Panc1 (cell line): ENCODE measurements around the gene SERTM1. TPM values are rescaled to one million over a fixed set of nuclear protein-coding genes. Genes with fewer than 3 reads are reported as not detected.

Source experiments
- ATAC-seq: fragments of 200-7000 bp; cut with Tn5 transposase; 2 replicates; pipeline ENCODE4 v1.9.1; 2020; ENCODE audit warnings: mild to moderate bottlenecking, moderate library complexity
- BruUV-seq: library from RNA; stranded (reverse); fragments of 400-500 nt; replicated peaks from 2 replicates; lab custom pipeline; 2021; lab: Mats Ljungman, UMichigan
- CTCF ChIA-PET: fragments of 300-600 bp; sonication (Branson Sonifier 250); formaldehyde crosslinking; loops from one replicate; lab custom pipeline; 2022; ENCODE audit warnings: antibody characterized with exemption; lab: Charles Lee
- POLR2A ChIA-PET: fragments of 300-600 bp; sonication (Branson Sonifier 250); formaldehyde crosslinking; loops from one replicate; lab custom pipeline; 2022; ENCODE audit warnings: antibody characterized with exemption; lab: Charles Lee
- DNase-seq: peaks from one replicate; pipeline ENCODE4 v3.0.0-alpha.2; 2010; ENCODE audit warnings: low read depth, low spot score
- H3K27ac ChIP-seq: 2 replicates; pipeline ENCODE4 v1.5.1; 2011; ENCODE audit warnings: mild to moderate bottlenecking, low read length, inconsistent platforms
- H3K27me3 ChIP-seq: fragments of 200-500 bp; sonication (Bioruptor generic); 2 replicates; pipeline ENCODE4 v1.6.0; 2014; ENCODE audit warnings: low read length, inconsistent platforms; ENCODE audit not compliant: control insufficient read depth, insufficient read depth
- H3K36me3 ChIP-seq: fragments of 200-500 bp; sonication (Bioruptor generic); 2 replicates; pipeline ENCODE4 v1.5.1; 2014; ENCODE audit warnings: inconsistent platforms, mild to moderate bottlenecking, low read length, moderate library complexity; ENCODE audit not compliant: control insufficient read depth, insufficient read depth
- H3K4me1 ChIP-seq: 2 replicates; pipeline ENCODE4 v1.5.1; 2011; ENCODE audit warnings: inconsistent platforms, mild to moderate bottlenecking, low read length, moderate library complexity; ENCODE audit not compliant: control insufficient read depth, insufficient read depth
- H3K4me3 ChIP-seq, 2 experiments: 2 replicates each; pipeline ENCODE4 v1.5.1; 2011 to 2012; ENCODE audit warnings: low read depth in 2 of 2, low read length in 2 of 2, mild to moderate bottlenecking in 2 of 2, inconsistent platforms in 1 of 2, moderate library complexity in 1 of 2
- H3K9me3 ChIP-seq: fragments of 200-500 bp; sonication (Bioruptor generic); 2 replicates; pipeline ENCODE4 v1.5.1; 2014; ENCODE audit warnings: low read depth, mild to moderate bottlenecking, inconsistent platforms, low read length, moderate library complexity; ENCODE audit not compliant: control insufficient read depth, insufficient read depth
- POLR2AphosphoS5 ChIP-seq: IDR thresholded peaks from 2 replicates; pipeline ENCODE4 v1.6.1; 2012; ENCODE audit warnings: mild to moderate bottlenecking, low read depth, low read length, moderate library complexity
- SIN3A ChIP-seq: IDR thresholded peaks from 2 replicates; pipeline ENCODE4 v1.6.1; 2012; ENCODE audit warnings: low read depth, mild to moderate bottlenecking, low read length, moderate library complexity, borderline replicate concordance; ENCODE audit not compliant: insufficient read depth
- TCF7L2 ChIP-seq: IDR thresholded peaks from 2 replicates; pipeline ENCODE4 v1.6.1; 2011; ENCODE audit warnings: mild to moderate bottlenecking, low read depth, low read length, inconsistent platforms
- in situ Hi-C: cut with HindIII; loops from 2 replicates; pipeline ENCODE4 v1.10.0; 2016; ENCODE audit warnings: low sequenced_read_pairs, low pct_unique_long_range_greater_than_20kb
- intact Hi-C: fragments of 100-400 bp; cut with micrococcal nuclease; formaldehyde crosslinking; loops from one replicate; pipeline ENCODE4 v1.10.0; 2022; ENCODE audit not compliant: unreplicated experiment
- total RNA-seq: library from RNA; stranded (reverse); gene quantifications from one replicate; pipeline ENCODE4 v1.2.1, GENCODE V29; 2021; ENCODE audit not compliant: unreplicated experiment
- TF ChIP-seq, protein P1 (sequence below): fragments of 450-650 bp; IDR thresholded peaks from 2 replicates; pipeline ENCODE4 v1.5.1; 2017; ENCODE audit warnings: mild to moderate bottlenecking
- TF ChIP-seq, protein P2 (sequence below), 2 experiments: IDR thresholded peaks; 2 replicates each; pipeline ENCODE4 v1.6.1; 2011 to 2012; ENCODE audit warnings: low read depth in 2 of 2, control low read depth in 1 of 2, low read length in 1 of 2, mild to moderate bottlenecking in 1 of 2, moderate library complexity in 1 of 2; ENCODE audit not compliant: insufficient read depth in 1 of 2

SERTM1 gene
- total RNA-seq, 1 experiment from 2014 or later: not detected

DNA sequence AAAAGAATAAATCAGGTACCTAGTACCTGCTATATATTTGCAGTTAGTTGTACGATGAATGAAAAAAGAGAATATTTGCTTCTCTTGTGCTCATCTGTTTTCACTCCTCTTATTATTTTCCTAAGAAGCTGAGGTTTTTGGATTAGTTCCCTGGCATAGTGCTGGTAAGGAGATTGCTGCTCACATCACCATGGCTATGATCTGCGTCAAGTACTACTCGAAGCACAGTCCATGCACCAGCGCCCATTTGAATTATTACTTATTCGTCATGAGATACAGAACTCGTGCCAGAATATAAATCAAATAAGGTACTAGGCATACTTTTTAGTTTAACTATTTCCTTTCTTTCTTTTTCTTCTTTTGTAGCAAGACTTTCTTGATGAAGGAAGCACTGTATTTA is 7.1 kb downstream of the SERTM1 start:
- no TSS peak for BruUV-seq

DNA sequence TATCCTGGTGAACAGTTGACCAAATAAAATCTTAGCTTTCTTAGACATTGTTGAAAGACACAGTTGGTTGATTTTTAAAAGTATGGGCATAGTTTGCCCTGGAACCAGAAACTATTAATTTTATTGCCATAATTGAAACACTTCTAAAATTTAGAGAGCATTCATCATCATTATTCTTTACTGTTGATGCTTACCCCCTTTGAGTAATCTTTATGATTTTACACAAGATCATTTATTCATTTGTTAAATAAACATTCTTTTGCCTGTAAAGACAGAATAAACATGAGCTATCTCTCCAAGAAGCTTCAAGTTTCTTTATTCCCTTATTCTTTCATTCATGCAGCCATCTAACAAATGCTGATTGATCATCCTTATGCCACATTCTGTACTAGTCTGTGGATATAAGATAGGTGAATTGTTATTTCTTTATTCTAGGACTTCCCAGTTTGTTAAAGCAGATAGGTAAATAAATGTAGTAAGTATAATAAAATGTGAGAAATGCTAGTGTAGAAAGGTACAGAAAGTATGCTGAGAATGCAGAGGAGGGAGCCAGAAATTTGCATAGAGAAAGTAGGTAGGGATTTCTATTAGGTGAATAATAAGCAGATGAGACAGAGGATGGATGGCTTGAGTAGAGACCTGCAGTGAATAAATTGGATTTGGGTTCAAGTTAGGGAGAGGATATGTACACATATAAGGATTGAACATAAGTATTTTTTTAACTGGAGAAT is 8.2 kb downstream of the SERTM1 start:
- POLR2A ChIA-PET: interaction anchor here (0.5 kb wide), 1 partner anchor 1324 kb away, joined by 3 read pairs; no protein-coding TSS in a partner anchor
- ATAC-seq: no peak

More for the DNA sequence above, 7.1 kb downstream of the SERTM1 start:
- H3K9me3 ChIP-seq: no peaks in the 10 kb centered on the region
- H3K4me1 ChIP-seq: no peaks in the 10 kb centered on the region
- TF ChIP-seq SIN3A (no peak), POLR2AphosphoS5 (no peak), TCF7L2 (no peak)
- TF ChIP-seq, protein P1, sequence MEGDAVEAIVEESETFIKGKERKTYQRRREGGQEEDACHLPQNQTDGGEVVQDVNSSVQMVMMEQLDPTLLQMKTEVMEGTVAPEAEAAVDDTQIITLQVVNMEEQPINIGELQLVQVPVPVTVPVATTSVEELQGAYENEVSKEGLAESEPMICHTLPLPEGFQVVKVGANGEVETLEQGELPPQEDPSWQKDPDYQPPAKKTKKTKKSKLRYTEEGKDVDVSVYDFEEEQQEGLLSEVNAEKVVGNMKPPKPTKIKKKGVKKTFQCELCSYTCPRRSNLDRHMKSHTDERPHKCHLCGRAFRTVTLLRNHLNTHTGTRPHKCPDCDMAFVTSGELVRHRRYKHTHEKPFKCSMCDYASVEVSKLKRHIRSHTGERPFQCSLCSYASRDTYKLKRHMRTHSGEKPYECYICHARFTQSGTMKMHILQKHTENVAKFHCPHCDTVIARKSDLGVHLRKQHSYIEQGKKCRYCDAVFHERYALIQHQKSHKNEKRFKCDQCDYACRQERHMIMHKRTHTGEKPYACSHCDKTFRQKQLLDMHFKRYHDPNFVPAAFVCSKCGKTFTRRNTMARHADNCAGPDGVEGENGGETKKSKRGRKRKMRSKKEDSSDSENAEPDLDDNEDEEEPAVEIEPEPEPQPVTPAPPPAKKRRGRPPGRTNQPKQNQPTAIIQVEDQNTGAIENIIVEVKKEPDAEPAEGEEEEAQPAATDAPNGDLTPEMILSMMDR: no peak
- TF ChIP-seq, protein P2, sequence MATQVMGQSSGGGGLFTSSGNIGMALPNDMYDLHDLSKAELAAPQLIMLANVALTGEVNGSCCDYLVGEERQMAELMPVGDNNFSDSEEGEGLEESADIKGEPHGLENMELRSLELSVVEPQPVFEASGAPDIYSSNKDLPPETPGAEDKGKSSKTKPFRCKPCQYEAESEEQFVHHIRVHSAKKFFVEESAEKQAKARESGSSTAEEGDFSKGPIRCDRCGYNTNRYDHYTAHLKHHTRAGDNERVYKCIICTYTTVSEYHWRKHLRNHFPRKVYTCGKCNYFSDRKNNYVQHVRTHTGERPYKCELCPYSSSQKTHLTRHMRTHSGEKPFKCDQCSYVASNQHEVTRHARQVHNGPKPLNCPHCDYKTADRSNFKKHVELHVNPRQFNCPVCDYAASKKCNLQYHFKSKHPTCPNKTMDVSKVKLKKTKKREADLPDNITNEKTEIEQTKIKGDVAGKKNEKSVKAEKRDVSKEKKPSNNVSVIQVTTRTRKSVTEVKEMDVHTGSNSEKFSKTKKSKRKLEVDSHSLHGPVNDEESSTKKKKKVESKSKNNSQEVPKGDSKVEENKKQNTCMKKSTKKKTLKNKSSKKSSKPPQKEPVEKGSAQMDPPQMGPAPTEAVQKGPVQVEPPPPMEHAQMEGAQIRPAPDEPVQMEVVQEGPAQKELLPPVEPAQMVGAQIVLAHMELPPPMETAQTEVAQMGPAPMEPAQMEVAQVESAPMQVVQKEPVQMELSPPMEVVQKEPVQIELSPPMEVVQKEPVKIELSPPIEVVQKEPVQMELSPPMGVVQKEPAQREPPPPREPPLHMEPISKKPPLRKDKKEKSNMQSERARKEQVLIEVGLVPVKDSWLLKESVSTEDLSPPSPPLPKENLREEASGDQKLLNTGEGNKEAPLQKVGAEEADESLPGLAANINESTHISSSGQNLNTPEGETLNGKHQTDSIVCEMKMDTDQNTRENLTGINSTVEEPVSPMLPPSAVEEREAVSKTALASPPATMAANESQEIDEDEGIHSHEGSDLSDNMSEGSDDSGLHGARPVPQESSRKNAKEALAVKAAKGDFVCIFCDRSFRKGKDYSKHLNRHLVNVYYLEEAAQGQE (IDR thresholded peaks at IDR 0.05; ENCODE audit: insufficient read depth in 1 of 2, low read depth in 2 of 2, low read length in 1 of 2): no peak
- no peak overlapping the region for H3K27ac ChIP-seq
- ATAC-seq (no peak), DNase-seq (no peak)
- no peak overlapping the region for H3K4me3 ChIP-seq
- POLR2A ChIA-PET: no interaction called here
- H3K36me3 ChIP-seq: no peaks in the 10 kb centered on the region
- no peaks in the 10 kb centered on the region; the same call in 1 of the 2 replicates for H3K27me3 ChIP-seq
- intact Hi-C loops (no loop called here), in situ Hi-C loops (no loop called here)
- CTCF ChIA-PET: no interaction called here

More for the DNA sequence above, 8.2 kb downstream of the SERTM1 start:
- TF ChIP-seq, protein P2 (IDR thresholded peaks at IDR 0.05; ENCODE audit: insufficient read depth in 1 of 2, low read depth in 2 of 2, low read length in 1 of 2): no peak
- no peak for TF ChIP-seq SIN3A
- TF ChIP-seq, protein P1: no peak
- TF ChIP-seq TCF7L2: no peak
- no peak for TF ChIP-seq POLR2AphosphoS5
- no peak for DNase-seq
- BruUV-seq: no TSS peak
- CTCF ChIA-PET: no interaction called here
- Histone ChIP-seq H3K27me3 (no peaks in the 10 kb centered on the region; the same call in 1 of the 2 replicates), H3K4me3 (no peak overlapping the region), H3K4me1 (no peaks in the 10 kb centered on the region), H3K36me3 (no peaks in the 10 kb centered on the region), H3K27ac (no peak overlapping the region), H3K9me3 (no peaks in the 10 kb centered on the region)
- in situ Hi-C loops (no loop called here), intact Hi-C loops (no loop called here)
